HL-60 (cell line): ENCODE measurements around the gene GPR39.

ENCODE experiments used
- DNase-seq, 2 experiments: peaks; one replicate each; pipeline ENCODE4 v3.0.0-alpha.2; 2010 to 2020; ENCODE audit warnings: low read depth in 1 of 2, low spot score in 1 of 2
- H3K27ac ChIP-seq: fragments of 250-450 bp; sonication (Bioruptor Pico); replicated peaks from 2 replicates; pipeline ENCODE4 v1.5.1; 2020; ENCODE audit warnings: mild to moderate bottlenecking, moderate library complexity
- H3K27me3 ChIP-seq: fragments of 250-450 bp; sonication (Bioruptor Pico); 2 replicates; pipeline ENCODE4 v1.5.1; 2021; ENCODE audit warnings: mild to moderate bottlenecking, moderate library complexity; ENCODE audit not compliant: insufficient read depth, poor library complexity, severe bottlenecking
- H3K4me3 ChIP-seq: replicated peaks from 2 replicates; pipeline ENCODE4 v1.5.1; 2011; ENCODE audit warnings: mild to moderate bottlenecking, control low read depth, low read length; ENCODE audit not compliant: insufficient read depth
- CTCF ChIP-seq: IDR thresholded peaks from one replicate; pipeline ENCODE4 v1.5.1; 2011; ENCODE audit warnings: low read length, control low read depth, inconsistent platforms; ENCODE audit not compliant: insufficient read depth
- GABPA ChIP-seq: IDR thresholded peaks from 2 replicates; pipeline ENCODE4 v1.6.1; 2012; ENCODE audit warnings: low read depth
- POLR2AphosphoS5 ChIP-seq: IDR thresholded peaks from 2 replicates; pipeline ENCODE4 v1.6.1; 2012; ENCODE audit warnings: low read depth
- REST ChIP-seq: IDR thresholded peaks from 2 replicates; pipeline ENCODE4 v1.6.1; 2012; ENCODE audit warnings: low read depth; ENCODE audit not compliant: insufficient replicate concordance
- SPI1 ChIP-seq: IDR thresholded peaks from 2 replicates; pipeline ENCODE4 v1.6.1; 2012; ENCODE audit warnings: low read depth, mild to moderate bottlenecking, borderline replicate concordance

The GPR39 gene

GRCh38 chr2:132400169-132400900 is 16.3 kb upstream of the GPR39 start:
- H3K27ac ChIP-seq, result no peak overlapping the region
- DNase-seq, result peak; percentile 34 to 78
- TF ChIP-seq POLR2AphosphoS5, result peak; percentile 37; the same call in 1 of the 2 replicates
- TF ChIP-seq SPI1, result peak; percentile 9; the same call in 1 of the 2 replicates
- no peak for TF ChIP-seq REST

GRCh38 chr2:132400901-132401240 is 15.7 kb upstream of the GPR39 start:
- Histone ChIP-seq H3K4me3 (no peak overlapping the region), H3K27ac (no peak overlapping the region), H3K27me3 (no peaks in the 10 kb centered on the region)
- no peak for DNase-seq
- TF ChIP-seq REST, result no peak
- TF ChIP-seq CTCF, result no peak
- no peak for TF ChIP-seq POLR2AphosphoS5
- TF ChIP-seq SPI1, result no peak
- TF ChIP-seq GABPA, result no peak

More at GRCh38 chr2:132400169-132400900, 16.3 kb upstream of the GPR39 start:
- H3K4me3 ChIP-seq, result no peak overlapping the region
- H3K27me3 ChIP-seq, result no peaks in the 10 kb centered on the region

GRCh38 chr2:132401326-132401725 is 15.3 kb upstream of the GPR39 start:
- Histone ChIP-seq H3K27ac (no peak overlapping the region), H3K27me3 (no peaks in the 10 kb centered on the region), H3K4me3 (no peak overlapping the region)
- DNase-seq, result no peak
- TF ChIP-seq REST (no peak), GABPA (no peak), CTCF (no peak), SPI1 (no peak)
